AG04450 (cell line): ENCODE results near the gene COL23A1. TPM values are rescaled to one million over a fixed set of nuclear protein-coding genes. Genes with fewer than 3 reads are reported as not detected.

Experiments used
- CTCF ChIA-PET: fragments of 300-600, 350-600 bp; formaldehyde crosslinking; extraction: SDS; loops from one replicate; lab custom pipeline; 2022; ENCODE audit warnings: antibody characterized with exemption, inconsistent platforms; lab: Charles Lee
- POLR2A ChIA-PET: fragments of 350-600 bp; formaldehyde crosslinking; extraction: SDS; loops from one replicate; lab custom pipeline; 2021; ENCODE audit warnings: antibody characterized with exemption, inconsistent platforms; lab: Yijun Ruan, JAX
- DNase-seq: peaks from one replicate; pipeline ENCODE4 v3.0.0-alpha.2; 2011; ENCODE audit warnings: low read depth, low spot score
- H3K27ac ChIP-seq: one replicate; pipeline ENCODE4 v1.5.1; 2012; ENCODE audit warnings: low read depth, low read length, control low read depth
- H3K27me3 ChIP-seq: one replicate; pipeline ENCODE4 v1.6.0; 2012; ENCODE audit warnings: low read length; ENCODE audit not compliant: control insufficient read depth, insufficient read depth
- H3K4me3 ChIP-seq: 2 replicates; pipeline ENCODE4 v1.5.1; 2011; ENCODE audit warnings: mild to moderate bottlenecking, low read depth, low read length, control low read depth
- H3K9me3 ChIP-seq: 2 replicates; pipeline ENCODE4 v1.5.1; 2012; ENCODE audit warnings: low read length; ENCODE audit not compliant: control insufficient read depth, insufficient read depth
- CTCF ChIP-seq: IDR thresholded peaks from 2 replicates; pipeline ENCODE4 v1.5.1; 2011; ENCODE audit warnings: low read depth, low read length, control low read depth, inconsistent platforms
- polyA plus RNA-seq: library from polyadenylated mRNA; depleted of rRNA; stranded (reverse); fragments of >200 nt; gene quantifications from 2 replicates; pipeline ENCODE4 v1.2.3, GENCODE V29; 2011

Gene COL23A1
- polyA plus RNA-seq, 1 experiment = not detected

DNA sequence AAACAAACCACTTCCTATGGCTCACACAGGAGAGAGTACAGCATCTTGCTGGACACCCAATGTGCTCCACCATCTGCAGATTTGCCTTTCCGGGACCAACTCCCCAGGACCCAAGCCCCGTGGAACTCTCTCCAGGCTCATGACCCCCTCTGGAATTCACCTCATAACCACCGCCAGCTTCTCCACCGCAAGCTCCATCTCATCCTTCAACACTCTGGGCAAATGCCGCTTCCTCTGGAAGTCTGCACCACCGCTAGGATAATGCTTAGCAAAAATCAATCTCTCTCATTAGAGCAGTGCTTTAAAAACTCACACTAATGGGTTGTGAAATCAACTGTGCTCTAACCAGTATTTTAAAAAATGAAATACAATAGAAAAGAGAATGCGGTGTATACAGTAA is 150.0 kb downstream of the COL23A1 start:
- H3K27ac ChIP-seq = no peak overlapping the region
- CTCF ChIA-PET = no interaction called here
- POLR2A ChIA-PET = no interaction called here
- no peak for TF ChIP-seq CTCF
- no peaks in the 10 kb centered on the region for H3K27me3 ChIP-seq
- DNase-seq = no peak
- H3K9me3 ChIP-seq = peaks cover 45% of the 10 kb centered on the region
- no peak overlapping the region for H3K4me3 ChIP-seq

GRCh38 chr5:178439493-178440180 is 150.6 kb downstream of the COL23A1 start:
- TF ChIP-seq CTCF = no peak
- DNase-seq = no peak
- no peak overlapping the region for H3K27ac ChIP-seq
- no peaks in the 10 kb centered on the region for H3K27me3 ChIP-seq
- ChIA-PET CTCF (no interaction called here), POLR2A (no interaction called here)
- H3K4me3 ChIP-seq = no peak overlapping the region
- H3K9me3 ChIP-seq = peaks cover 50% of the 10 kb centered on the region

GRCh38 chr5:178438796-178439195 is 151.4 kb downstream of the COL23A1 start:
- H3K4me3 ChIP-seq = no peak overlapping the region
- no peak for DNase-seq
- ChIA-PET CTCF (no interaction called here), POLR2A (no interaction called here)
- no peaks in the 10 kb centered on the region for H3K27me3 ChIP-seq
- H3K27ac ChIP-seq = no peak overlapping the region
- peaks cover 57% of the 10 kb centered on the region for H3K9me3 ChIP-seq
- TF ChIP-seq CTCF = no peak

- POLR2A ChIA-PET = no interaction called here
- Histone ChIP-seq H3K27me3 (no peaks in the 10 kb centered on the region), H3K27ac (no peak overlapping the region), H3K4me3 (no peak overlapping the region), H3K9me3 (peaks cover 58% of the 10 kb centered on the region)
- DNase-seq = no peak
- TF ChIP-seq CTCF = no peak
- CTCF ChIA-PET = no interaction called here
Observed at GRCh38 chr5:178437386-178438075, 152.7 kb downstream of the COL23A1 start.

- H3K4me3 ChIP-seq = no peak overlapping the region
- no peak for TF ChIP-seq CTCF
- H3K27ac ChIP-seq = no peak overlapping the region
- POLR2A ChIA-PET = no interaction called here
- no peaks in the 10 kb centered on the region for H3K27me3 ChIP-seq
- DNase-seq = no peak
- CTCF ChIA-PET = no interaction called here
- peaks cover 52% of the 10 kb centered on the region for H3K9me3 ChIP-seq
Observed at GRCh38 chr5:178436326-178436940, 153.8 kb downstream of the COL23A1 start.
